Fibroblast of lung (primary cell): Measurements from ENCODE around the gene PPP1R9A. TPM values are rescaled to one million over a fixed set of nuclear protein-coding genes. Genes with fewer than 3 reads are reported as not detected.

ENCODE experiments used
- DNase-seq, 2 donors: peaks; one replicate each; pipeline versions ENCODE4 v3.0.0 to v3.0.0-alpha.2; 2010; ENCODE audit warnings: low read depth in 2 of 2
- H2AFZ ChIP-seq: 2 replicates; pipeline ENCODE4 v1.5.1; 2012; ENCODE audit warnings: low read length, control low read depth, inconsistent platforms
- H3K27ac ChIP-seq: 2 replicates; pipeline ENCODE4 v1.5.1; 2011; ENCODE audit warnings: low read length, control low read depth; ENCODE audit not compliant: insufficient read depth
- H3K27me3 ChIP-seq: 2 replicates; pipeline ENCODE4 v1.5.1; 2011; ENCODE audit warnings: mild to moderate bottlenecking, low read length; ENCODE audit not compliant: control insufficient read depth, insufficient read depth
- H3K36me3 ChIP-seq: 2 replicates; pipeline ENCODE4 v1.5.1; 2011; ENCODE audit warnings: low read length; ENCODE audit not compliant: control insufficient read depth, insufficient read depth
- H3K4me1 ChIP-seq: 2 replicates; pipeline ENCODE4 v1.5.1; 2011; ENCODE audit warnings: low read length; ENCODE audit not compliant: control insufficient read depth, insufficient read depth; ENCODE audit errors: extremely low read depth
- H3K4me2 ChIP-seq: 2 replicates; pipeline ENCODE4 v1.5.1; 2011; ENCODE audit warnings: low read length, control low read depth; ENCODE audit not compliant: insufficient read depth; ENCODE audit errors: extremely low read depth
- H3K4me3 ChIP-seq, 4 experiments: fragments of 200-600 bp in 1 of 4; sonication (generic) in 1 of 4; replicated peaks in 1 of 4; 2 replicates each; pipeline ENCODE4 v1.5.1; 2011 to 2016; ENCODE audit warnings: low read length in 4 of 4, low read depth in 3 of 4, mild to moderate bottlenecking in 3 of 4, control low read depth in 2 of 4, inconsistent platforms in 1 of 4, mixed read lengths in 1 of 4; ENCODE audit not compliant: insufficient read depth in 1 of 4; ENCODE audit errors: control extremely low read depth in 1 of 4
- H3K79me2 ChIP-seq: 2 replicates; pipeline ENCODE4 v1.5.1; 2012; ENCODE audit warnings: mild to moderate bottlenecking, low read length, inconsistent platforms; ENCODE audit not compliant: control insufficient read depth, insufficient read depth
- H3K9ac ChIP-seq: 2 replicates; pipeline ENCODE4 v1.5.1; 2011; ENCODE audit warnings: mild to moderate bottlenecking, low read length, control low read depth; ENCODE audit not compliant: insufficient read depth
- H3K9me3 ChIP-seq: 2 replicates; pipeline ENCODE4 v1.5.1; 2012; ENCODE audit warnings: low read depth, low read length; ENCODE audit not compliant: control insufficient read depth, insufficient read depth
- H4K20me1 ChIP-seq: 2 replicates; pipeline ENCODE4 v1.5.1; 2011; ENCODE audit warnings: low read length; ENCODE audit not compliant: control insufficient read depth, insufficient read depth; ENCODE audit errors: extremely low read depth
- EZH2 ChIP-seq: IDR thresholded peaks from 2 replicates; pipeline ENCODE4 v1.5.1; 2012; ENCODE audit warnings: low read length, control low read depth, mild to moderate bottlenecking; ENCODE audit errors: missing control alignments
- polyA plus RNA-seq, 2 donors: library from polyadenylated mRNA; depleted of rRNA in 1 of 2; stranded (reverse) in 1 of 2; unstranded in 1 of 2; fragments of >200 nt; gene quantifications; 2 replicates each; pipeline ENCODE4 v1.2.1, GENCODE V29; 2011 to 2012; ENCODE audit warnings: missing spikeins in 1 of 2
- total RNA-seq: library from RNA; depleted of rRNA; stranded (reverse); fragments of >200 nt; gene quantifications from 2 replicates; pipeline ENCODE4 v1.2.1, GENCODE V29; 2014
- TF ChIP-seq, protein P1 (sequence below), 2 donors: IDR thresholded peaks in 1 of 2; conservative IDR thresholded peaks in 1 of 2; 1 replicate in 1 of 2; 2 replicates in 1 of 2; pipeline ENCODE4 v1.5.1; 2011 to 2012; ENCODE audit warnings: low read length in 2 of 2, control low read depth in 1 of 2, inconsistent platforms in 1 of 2, low read depth in 1 of 2, mild to moderate bottlenecking in 1 of 2

The PPP1R9A gene
- total and polyA plus RNA-seq, 2 donors (not counting 1 experiment from before 2014, with no cell fraction given) = 0.68 to 3.3 TPM

DNA sequence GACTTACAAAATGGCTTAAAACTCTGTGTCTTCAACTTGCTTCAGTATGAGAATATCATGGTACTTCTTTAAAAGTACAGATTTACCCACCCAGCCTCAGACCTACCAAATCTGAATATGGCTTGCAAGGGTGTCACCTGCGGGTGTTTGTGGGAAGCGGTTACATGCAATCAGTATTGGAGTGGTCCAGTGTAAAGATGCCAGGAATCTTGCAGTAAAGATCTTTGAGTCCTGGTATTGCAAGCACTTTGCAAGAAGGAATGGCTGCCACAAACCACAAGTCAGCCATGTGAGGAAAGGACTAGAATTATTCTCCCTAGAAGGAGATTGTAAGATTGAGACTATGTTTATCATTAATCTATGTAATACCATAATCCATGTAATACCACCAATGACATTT, 301.9 kb downstream of the PPP1R9A start:
- TF ChIP-seq EZH2 = no peak
- TF ChIP-seq, protein P1, sequence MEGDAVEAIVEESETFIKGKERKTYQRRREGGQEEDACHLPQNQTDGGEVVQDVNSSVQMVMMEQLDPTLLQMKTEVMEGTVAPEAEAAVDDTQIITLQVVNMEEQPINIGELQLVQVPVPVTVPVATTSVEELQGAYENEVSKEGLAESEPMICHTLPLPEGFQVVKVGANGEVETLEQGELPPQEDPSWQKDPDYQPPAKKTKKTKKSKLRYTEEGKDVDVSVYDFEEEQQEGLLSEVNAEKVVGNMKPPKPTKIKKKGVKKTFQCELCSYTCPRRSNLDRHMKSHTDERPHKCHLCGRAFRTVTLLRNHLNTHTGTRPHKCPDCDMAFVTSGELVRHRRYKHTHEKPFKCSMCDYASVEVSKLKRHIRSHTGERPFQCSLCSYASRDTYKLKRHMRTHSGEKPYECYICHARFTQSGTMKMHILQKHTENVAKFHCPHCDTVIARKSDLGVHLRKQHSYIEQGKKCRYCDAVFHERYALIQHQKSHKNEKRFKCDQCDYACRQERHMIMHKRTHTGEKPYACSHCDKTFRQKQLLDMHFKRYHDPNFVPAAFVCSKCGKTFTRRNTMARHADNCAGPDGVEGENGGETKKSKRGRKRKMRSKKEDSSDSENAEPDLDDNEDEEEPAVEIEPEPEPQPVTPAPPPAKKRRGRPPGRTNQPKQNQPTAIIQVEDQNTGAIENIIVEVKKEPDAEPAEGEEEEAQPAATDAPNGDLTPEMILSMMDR (conservative IDR thresholded peaks at IDR 0.05 in 1 of 2, IDR thresholded peaks at IDR 0.05 in 1 of 2; ENCODE audit: low read depth in 1 of 2, low read length in 2 of 2) = no peak
- no peaks in the 10 kb centered on the region for H4K20me1 ChIP-seq
- H3K27me3 ChIP-seq = no peaks in the 10 kb centered on the region
- H3K4me2 ChIP-seq = no peak overlapping the region
- H3K36me3 ChIP-seq = no peaks in the 10 kb centered on the region
- H3K9me3 ChIP-seq = no peaks in the 10 kb centered on the region
- no peak overlapping the region for H3K9ac ChIP-seq
- peaks cover 7% of the 10 kb centered on the region for H3K4me1 ChIP-seq
- no peaks in the 10 kb centered on the region for H3K79me2 ChIP-seq
- no peak overlapping the region for H3K27ac ChIP-seq
- H3K4me3 ChIP-seq = no peak overlapping the region
- no peak overlapping the region for H2AFZ ChIP-seq
- peak; percentile 3 to 78 for DNase-seq

DNA sequence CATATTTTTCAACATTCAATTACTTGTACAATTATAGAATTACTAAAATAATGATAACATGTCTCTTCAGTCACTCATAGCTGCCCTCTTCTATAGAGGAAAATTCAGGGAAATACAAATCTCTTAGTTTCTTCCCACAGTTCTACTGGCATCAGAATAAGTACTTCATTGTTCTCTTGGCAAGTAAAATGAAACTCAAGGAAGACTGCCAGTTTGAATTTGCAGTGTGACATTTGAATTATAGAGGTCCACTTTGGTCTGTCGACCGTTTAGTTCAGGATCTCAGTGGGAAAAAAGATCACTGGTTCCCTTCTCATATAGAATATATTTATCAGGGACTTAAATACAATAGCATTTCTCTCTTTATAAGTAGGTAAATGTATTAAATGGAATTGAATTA, 302.4 kb downstream of the PPP1R9A start:
- H3K4me1 ChIP-seq = peaks cover 5% of the 10 kb centered on the region
- DNase-seq = peak; percentile 16 to 19
- no peak overlapping the region for H3K4me2 ChIP-seq
- no peak for TF ChIP-seq EZH2
- TF ChIP-seq, protein P1 (conservative IDR thresholded peaks at IDR 0.05 in 1 of 2, IDR thresholded peaks at IDR 0.05 in 1 of 2; ENCODE audit: low read depth in 1 of 2, low read length in 2 of 2) = no peak
- no peak overlapping the region for H3K9ac ChIP-seq
- H3K9me3 ChIP-seq = no peaks in the 10 kb centered on the region
- no peaks in the 10 kb centered on the region for H4K20me1 ChIP-seq
- H3K4me3 ChIP-seq = no peak overlapping the region
- no peaks in the 10 kb centered on the region for H3K36me3 ChIP-seq
- H2AFZ ChIP-seq = no peak overlapping the region
- no peaks in the 10 kb centered on the region for H3K79me2 ChIP-seq
- no peak overlapping the region for H3K27ac ChIP-seq
- H3K27me3 ChIP-seq = no peaks in the 10 kb centered on the region

DNA sequence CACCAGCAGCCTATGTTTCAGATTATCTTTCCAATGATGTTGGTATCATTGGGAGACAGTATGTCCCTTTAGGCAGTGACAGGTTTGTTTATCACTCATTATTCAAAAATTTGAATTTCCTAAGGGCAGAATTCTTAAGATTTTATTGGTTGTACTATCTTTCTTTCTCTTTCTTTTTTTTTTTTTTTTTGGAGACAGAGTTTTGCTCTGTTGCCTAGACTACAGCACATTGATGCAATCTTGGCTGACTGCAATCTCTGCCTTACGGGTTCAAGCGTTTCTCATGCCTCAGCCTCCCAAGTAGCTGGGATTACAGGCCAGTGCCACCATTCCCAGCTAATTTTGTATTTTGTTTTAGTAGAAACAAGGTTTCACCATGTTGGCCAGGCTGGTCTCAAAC, 305.8 kb downstream of the PPP1R9A start:
- Histone ChIP-seq H3K79me2 (no peaks in the 10 kb centered on the region), H3K27me3 (no peaks in the 10 kb centered on the region), H4K20me1 (no peaks in the 10 kb centered on the region), H3K36me3 (no peaks in the 10 kb centered on the region), H3K9me3 (no peaks in the 10 kb centered on the region), H3K27ac (no peak overlapping the region), H3K4me3 (no peak overlapping the region), H3K4me1 (no peaks in the 10 kb centered on the region), H3K4me2 (no peak overlapping the region), H2AFZ (no peak overlapping the region), H3K9ac (no peak overlapping the region)
- TF ChIP-seq EZH2 = no peak
- TF ChIP-seq, protein P1 (conservative IDR thresholded peaks at IDR 0.05 in 1 of 2, IDR thresholded peaks at IDR 0.05 in 1 of 2; ENCODE audit: low read depth in 1 of 2, low read length in 2 of 2) = no peak
- no peak for DNase-seq
